Right lobe of liver (tissue), 4 donors: ENCODE results near the gene OSBPL9.

Experiments used
- POLR2A ChIP-seq: fragments of 450-650 bp; IDR thresholded peaks from one replicate; pipeline ENCODE4 v1.6.1; 2017; ENCODE audit warnings: antibody characterized with exemption, mild to moderate bottlenecking
- TF ChIP-seq, protein P1 (sequence below), 4 donors: fragments of 200-600 bp in 3 of 4; fragments of 450-650 bp in 1 of 4; IDR thresholded peaks; one replicate each; pipeline versions ENCODE4 v1.5.1 to v1.8.0; 2016 to 2022; ENCODE audit warnings: antibody characterized with exemption in 4 of 4, mild to moderate bottlenecking in 2 of 4
- donor health status: DM: no; HTN: no; CAD: no.
- donor health status: DM: no; HTN: no; CAD: no.
- donor health status: DM: no; HTN: yes; CAD: no.

DNA sequence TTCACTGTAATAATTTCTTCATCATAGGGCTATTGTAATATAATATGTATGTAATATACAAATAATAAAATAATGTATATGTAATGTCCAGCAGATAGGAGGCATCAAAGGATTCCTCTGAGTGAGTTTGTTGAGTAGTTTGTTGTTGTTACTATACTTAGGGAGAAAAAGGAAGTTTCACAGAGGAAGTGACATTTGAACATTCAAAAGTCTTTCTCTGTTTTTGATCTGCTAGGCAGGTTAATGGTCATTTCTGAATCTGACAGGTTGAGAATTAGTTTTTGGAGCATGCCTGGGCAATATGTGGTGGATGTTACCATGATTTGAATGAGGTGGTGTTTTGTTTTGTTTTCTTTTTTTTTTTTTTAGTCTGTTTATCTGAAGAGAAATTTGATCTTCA, 159.5 kb downstream of the OSBPL9 start:
- TF ChIP-seq, protein P1, sequence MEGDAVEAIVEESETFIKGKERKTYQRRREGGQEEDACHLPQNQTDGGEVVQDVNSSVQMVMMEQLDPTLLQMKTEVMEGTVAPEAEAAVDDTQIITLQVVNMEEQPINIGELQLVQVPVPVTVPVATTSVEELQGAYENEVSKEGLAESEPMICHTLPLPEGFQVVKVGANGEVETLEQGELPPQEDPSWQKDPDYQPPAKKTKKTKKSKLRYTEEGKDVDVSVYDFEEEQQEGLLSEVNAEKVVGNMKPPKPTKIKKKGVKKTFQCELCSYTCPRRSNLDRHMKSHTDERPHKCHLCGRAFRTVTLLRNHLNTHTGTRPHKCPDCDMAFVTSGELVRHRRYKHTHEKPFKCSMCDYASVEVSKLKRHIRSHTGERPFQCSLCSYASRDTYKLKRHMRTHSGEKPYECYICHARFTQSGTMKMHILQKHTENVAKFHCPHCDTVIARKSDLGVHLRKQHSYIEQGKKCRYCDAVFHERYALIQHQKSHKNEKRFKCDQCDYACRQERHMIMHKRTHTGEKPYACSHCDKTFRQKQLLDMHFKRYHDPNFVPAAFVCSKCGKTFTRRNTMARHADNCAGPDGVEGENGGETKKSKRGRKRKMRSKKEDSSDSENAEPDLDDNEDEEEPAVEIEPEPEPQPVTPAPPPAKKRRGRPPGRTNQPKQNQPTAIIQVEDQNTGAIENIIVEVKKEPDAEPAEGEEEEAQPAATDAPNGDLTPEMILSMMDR (IDR thresholded peaks at IDR 0.05), result no peak
- TF ChIP-seq POLR2A, result no peak
